Stimulated activated CD4-positive, alpha-beta T cell treated with anti-CD3 and anti-CD28 coated beads, Interleukin-1b, Interleukin-23, amount 100 ng/mL, for 24 hours (primary cell): Measurements from ENCODE around the gene RIPK4.
"Not testable (repeated sequence)": the region's sequence is repeated elsewhere in the genome, so short reads cannot be mapped to it uniquely, and the experiment has no call there.

Experiments
- DNase-seq, 4 experiments: peaks; one replicate each; pipeline ENCODE4 v3.0.0-alpha.2; 2020; ENCODE audit warnings: low read depth in 4 of 4, low spot score in 1 of 4

Gene RIPK4

GRCh38 chr21:41796476-41797080, 29.7 kb upstream of the RIPK4 start:
- DNase-seq, result no peak

- no peak for DNase-seq
Observed at GRCh38 chr21:41795726-41796125, 28.9 kb upstream of the RIPK4 start.

DNA sequence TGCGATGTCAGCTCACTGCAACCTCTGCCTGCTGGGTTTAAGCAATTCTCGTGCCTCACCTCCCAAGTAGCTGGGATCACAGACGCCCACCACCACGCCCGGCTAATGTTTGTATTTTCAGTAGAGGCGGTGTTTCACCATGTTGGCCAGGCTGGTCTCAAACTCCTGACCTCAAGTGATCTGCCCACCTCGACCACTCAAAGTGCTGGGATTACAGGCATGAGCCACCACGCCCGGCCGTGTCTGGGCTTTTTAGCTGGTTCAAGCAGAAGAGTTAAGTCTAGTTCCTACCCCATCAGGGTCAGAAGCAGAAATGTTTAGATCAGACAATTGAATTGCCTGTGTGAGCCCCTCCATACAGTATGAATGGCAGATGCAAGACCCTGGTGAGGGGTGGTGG, 27.7 kb upstream of the RIPK4 start:
- no peak for DNase-seq

DNA sequence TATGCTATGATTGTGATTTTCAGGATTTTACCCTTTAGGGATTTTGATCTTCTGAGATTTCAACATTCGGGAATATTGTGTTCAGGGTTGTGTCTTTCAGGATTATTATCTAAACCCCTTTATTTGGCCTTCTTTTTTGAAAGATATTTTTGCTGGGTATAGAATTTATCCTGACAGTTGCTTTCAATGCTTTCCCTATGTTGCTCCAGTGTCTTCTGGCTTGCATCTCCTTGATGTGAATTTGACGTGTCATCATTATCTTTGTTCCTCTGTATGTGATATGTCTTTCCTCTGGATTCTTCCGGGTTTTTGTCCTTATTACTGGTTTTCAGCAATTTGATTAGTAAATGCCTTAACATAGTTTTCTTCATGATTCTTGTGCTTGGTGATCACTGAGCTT, 25.9 kb upstream of the RIPK4 start:
- DNase-seq, result no peak

GRCh38 chr21:41786509-41786987, 19.7 kb upstream of the RIPK4 start:
- DNase-seq, result no peak

- not testable (repeated sequence) for DNase-seq
Observed at GRCh38 chr21:41785262-41785661, 18.4 kb upstream of the RIPK4 start.

GRCh38 chr21:41784456-41785102, 17.7 kb upstream of the RIPK4 start:
- no peak for DNase-seq

DNA sequence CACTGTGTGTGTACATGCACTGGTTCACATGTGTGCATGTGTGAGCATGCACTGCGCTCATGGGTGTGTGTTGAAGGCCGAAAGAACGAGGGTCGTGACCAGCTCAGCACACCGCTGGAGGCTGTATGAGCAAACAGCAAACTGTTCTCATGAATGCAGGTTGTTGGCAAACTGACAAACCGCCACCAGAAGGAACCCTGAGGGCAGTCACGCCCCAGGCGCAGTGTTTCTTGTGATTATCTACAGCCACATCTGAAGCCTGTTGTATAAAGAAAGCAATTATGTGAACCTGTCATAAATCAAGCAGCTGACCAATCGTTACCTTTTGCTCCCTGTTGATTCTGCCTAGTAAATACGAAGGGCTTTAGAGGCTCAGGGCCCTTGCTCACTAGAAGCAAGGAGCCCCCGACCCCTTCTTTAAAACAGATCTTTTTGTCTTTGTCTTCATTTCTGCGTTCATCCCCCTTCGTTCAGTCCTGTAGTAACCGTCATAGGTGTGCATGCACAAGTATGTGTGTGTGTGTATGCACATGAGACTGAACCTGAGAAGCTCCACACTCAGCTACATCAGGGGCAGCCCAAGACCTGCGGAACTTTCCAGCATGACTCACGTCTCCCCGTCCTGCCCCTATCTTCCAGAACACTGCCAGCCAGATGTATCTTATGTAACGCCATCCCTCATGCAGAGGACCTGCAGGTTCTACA, 16.8 kb upstream of the RIPK4 start:
- DNase-seq, result no peak

- no peak for DNase-seq
Observed at GRCh38 chr21:41781050-41781410, 14.2 kb upstream of the RIPK4 start.

DNA sequence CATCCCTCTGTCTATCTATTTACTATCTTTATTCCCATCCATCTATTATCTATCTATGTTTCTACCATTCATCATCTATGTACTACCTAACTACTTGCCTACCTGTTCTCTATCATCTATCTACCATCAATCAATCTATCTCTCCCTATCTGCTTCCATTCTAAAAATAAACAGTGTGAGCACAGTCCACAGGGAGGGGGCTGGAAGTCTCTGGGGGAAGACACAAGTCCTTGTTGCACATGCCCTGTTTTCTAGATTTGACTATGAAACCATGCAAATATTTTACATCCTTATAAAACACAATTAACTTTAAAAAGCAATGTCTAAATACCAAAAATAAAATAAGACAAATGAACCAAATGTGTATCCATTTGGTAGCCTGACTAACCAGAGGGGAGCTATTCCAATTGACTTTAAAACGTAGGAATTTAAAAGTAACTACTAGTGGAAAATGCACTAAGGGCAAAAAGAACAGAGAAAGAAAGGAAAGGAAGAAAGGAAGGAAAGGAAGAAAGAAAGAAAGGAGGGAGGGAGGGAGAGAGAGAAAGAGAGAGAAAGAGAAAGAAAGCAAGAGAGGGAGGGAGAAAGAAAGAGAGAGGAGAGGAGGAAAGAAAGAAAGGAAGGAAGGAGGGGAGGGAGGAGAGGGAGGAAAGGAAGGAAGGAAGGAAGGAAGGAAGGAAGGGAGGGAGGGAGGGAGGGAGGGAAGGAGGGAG, 13.6 kb upstream of the RIPK4 start:
- DNase-seq, result no peak

DNA sequence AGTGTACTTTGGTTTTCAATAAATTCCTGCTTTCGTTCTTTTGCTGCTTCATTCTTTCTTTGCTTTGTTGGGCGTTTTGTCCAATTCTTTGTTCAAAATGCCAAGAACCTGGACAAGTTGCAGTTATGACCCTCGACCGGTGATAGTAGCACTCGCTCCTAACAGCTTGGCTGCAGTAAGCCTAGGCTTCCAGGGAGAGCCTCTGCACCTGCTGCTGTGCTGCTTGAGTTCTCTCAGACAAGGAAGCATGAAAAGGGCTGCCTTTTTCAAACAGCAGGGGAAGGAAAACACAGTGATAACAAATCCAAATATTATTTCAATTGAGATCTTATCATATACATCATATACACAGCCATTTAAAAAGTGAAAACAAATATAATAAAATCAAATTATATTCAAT, 12.8 kb upstream of the RIPK4 start:
- DNase-seq, result no peak

- DNase-seq, result no peak
Observed at GRCh38 chr21:41778930-41779600, 12.2 kb upstream of the RIPK4 start.

- DNase-seq, result no peak
Observed at GRCh38 chr21:41777951-41778815, 11.3 kb upstream of the RIPK4 start.

- DNase-seq, result no peak
Observed at GRCh38 chr21:41776778-41777177, 9.9 kb upstream of the RIPK4 start.

GRCh38 chr21:41775149-41775472, 8.3 kb upstream of the RIPK4 start:
- no peak for DNase-seq

GRCh38 chr21:41774467-41775148, 7.8 kb upstream of the RIPK4 start:
- DNase-seq, result no peak

DNA sequence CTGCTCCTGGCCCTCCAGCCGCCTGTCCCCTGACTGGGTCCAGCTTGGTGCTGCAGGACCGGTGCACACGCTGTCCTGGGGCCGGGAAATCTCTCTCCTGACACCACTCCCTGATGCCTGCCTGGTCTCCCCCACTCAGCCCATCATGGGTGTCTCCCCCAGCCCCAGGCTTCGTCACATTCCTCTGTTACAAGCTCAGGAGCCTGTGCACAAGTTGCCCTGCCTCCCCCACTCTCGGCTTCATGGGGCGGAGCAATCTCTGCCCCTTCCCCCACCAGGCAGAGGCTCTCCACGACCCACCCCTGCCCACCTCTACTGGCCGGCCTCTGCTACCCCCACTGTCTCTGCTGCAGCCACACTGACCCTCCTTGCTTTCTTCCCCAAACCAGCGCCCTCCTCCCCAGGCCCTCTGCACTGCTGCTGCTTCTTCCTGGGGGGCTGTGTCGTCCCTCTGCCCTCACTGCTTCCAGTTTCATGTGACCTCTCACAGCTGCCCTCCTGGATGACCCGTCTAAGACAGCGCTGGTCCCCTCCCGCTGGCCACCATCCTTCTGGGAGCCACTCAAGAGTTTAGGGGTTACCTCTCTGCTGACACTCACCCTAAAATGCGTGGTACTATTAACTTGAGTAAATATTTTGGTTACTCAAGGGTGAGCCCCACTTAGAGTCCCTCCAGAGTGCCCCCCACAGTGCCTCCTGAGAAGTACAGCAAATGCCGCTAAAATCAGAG, 5.7 kb upstream of the RIPK4 start:
- DNase-seq, result no peak

DNA sequence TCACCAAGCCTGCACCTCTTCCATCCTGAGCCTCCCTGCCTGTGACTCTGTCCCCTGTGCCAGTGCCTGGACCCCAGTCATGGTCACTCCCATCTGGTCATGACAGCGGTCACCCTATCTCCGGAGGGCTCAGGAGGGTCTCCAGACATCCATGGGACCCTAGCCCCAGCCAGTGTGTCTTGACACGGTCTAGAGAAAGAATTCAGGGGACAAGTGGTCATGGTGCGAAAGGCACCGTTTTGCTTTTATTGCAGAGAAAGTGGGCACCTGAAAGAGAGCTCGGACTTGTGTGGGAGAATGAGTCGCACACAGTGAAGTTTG, 4.7 kb upstream of the RIPK4 start:
- DNase-seq, result no peak

- DNase-seq, result no peak
Observed at GRCh38 chr21:41770901-41771624, 4.2 kb upstream of the RIPK4 start.
